AG04450 (cell line): Measurements from ENCODE around the gene NRIP2. TPM values are rescaled to one million over a fixed set of nuclear protein-coding genes. Genes with fewer than 3 reads are reported as not detected.

Experiments
- polyA plus RNA-seq: library from polyadenylated mRNA; depleted of rRNA; stranded (reverse); fragments of >200 nt; gene quantifications from 2 replicates; pipeline ENCODE4 v1.2.3, GENCODE V29; 2011; rRNA removed

Gene NRIP2
- polyA plus RNA-seq, 1 experiment, result 0.66 TPM

Other genes starting within 250 kb of the NRIP2 start
- 30.0 and 34.1 TPM in 2 replicates for gene FKBP4, start 40.1 kb downstream of the NRIP2 start, polyA plus RNA-seq
- gene ITFG2, start 22.4 kb downstream of the NRIP2 start, polyA plus RNA-seq, result 17.4 and 18.6 TPM in 2 replicates
- not detected in 2 replicates for gene TEX52, start 22.0 kb upstream of the NRIP2 start, polyA plus RNA-seq
- gene FOXM1, start 42.1 kb upstream of the NRIP2 start, polyA plus RNA-seq, result 10.8 and 11.5 TPM in 2 replicates
- gene RHNO1, start 42.2 kb upstream of the NRIP2 start, polyA plus RNA-seq, result 42.0 and 43.4 TPM in 2 replicates
- 41.6 and 48.7 TPM in 2 replicates for gene TULP3, start 55.9 kb upstream of the NRIP2 start, polyA plus RNA-seq
- gene TEAD4, start 124.4 kb upstream of the NRIP2 start, polyA plus RNA-seq, result 10.3 and 14.1 TPM in 2 replicates
- 68.0 and 72.7 TPM in 2 replicates for gene TSPAN9, start 242.3 kb upstream of the NRIP2 start, polyA plus RNA-seq